Trophoblast cell (in vitro differentiated cells and primary cell): ENCODE data around the gene ESYT2.
A peak's percentile ranks its signal among the peaks of the same experiment; 100 is the strongest.

ENCODE experiments used
- DNase-seq, 2 donors: peaks; one replicate each; pipeline ENCODE4 v3.0.0-alpha.2; 2016
- H2AFZ ChIP-seq: 2 replicates; pipeline ENCODE4 v1.6.1; 2013; ENCODE audit warnings: low read length, moderate library complexity, mild to moderate bottlenecking; ENCODE audit not compliant: insufficient read depth, poor library complexity
- H2AK5ac ChIP-seq: 2 replicates; pipeline ENCODE4 v1.6.1; 2013; ENCODE audit warnings: mild to moderate bottlenecking, low read length
- H2BK120ac ChIP-seq: 2 replicates; pipeline ENCODE4 v1.6.1; 2013; ENCODE audit warnings: low read length, mild to moderate bottlenecking, moderate library complexity; ENCODE audit not compliant: insufficient read depth, poor library complexity
- H2BK12ac ChIP-seq: 2 replicates; pipeline ENCODE4 v1.6.1; 2013; ENCODE audit warnings: mild to moderate bottlenecking, low read length, moderate library complexity
- H2BK5ac ChIP-seq: 2 replicates; pipeline ENCODE4 v1.6.1; 2013; ENCODE audit warnings: low read length, low read depth, moderate library complexity, mild to moderate bottlenecking; ENCODE audit not compliant: poor library complexity
- H3K14ac ChIP-seq: 2 replicates; pipeline ENCODE4 v1.6.1; 2013; ENCODE audit warnings: mild to moderate bottlenecking, low read length
- H3K18ac ChIP-seq: 2 replicates; pipeline ENCODE4 v1.6.1; 2013; ENCODE audit warnings: mild to moderate bottlenecking, low read length
- H3K23ac ChIP-seq: 2 replicates; pipeline ENCODE4 v1.6.1; 2013; ENCODE audit warnings: low read length
- H3K27ac ChIP-seq: 2 replicates; pipeline ENCODE4 v1.5.1; 2013; ENCODE audit warnings: low read depth, mild to moderate bottlenecking, inconsistent platforms, low read length, moderate library complexity
- H3K27me3 ChIP-seq: 2 replicates; pipeline ENCODE4 v1.6.1; 2013; ENCODE audit warnings: inconsistent platforms, mild to moderate bottlenecking, low read length, moderate library complexity; ENCODE audit not compliant: insufficient read depth
- H3K36me3 ChIP-seq, 2 experiments: 1 replicate in 1 of 2; 2 replicates in 1 of 2; pipeline ENCODE4 v1.6.1; 2013; ENCODE audit warnings: low read length in 2 of 2, mild to moderate bottlenecking in 2 of 2, moderate library complexity in 1 of 2; ENCODE audit not compliant: insufficient read depth in 2 of 2, control insufficient read depth in 1 of 2
- H3K4ac ChIP-seq: 2 replicates; pipeline ENCODE4 v1.6.1; 2013; ENCODE audit warnings: low read depth, mild to moderate bottlenecking, low read length, moderate library complexity
- H3K4me1 ChIP-seq, 2 experiments: 1 replicate in 1 of 2; 2 replicates in 1 of 2; pipeline ENCODE4 v1.6.1; 2013; ENCODE audit warnings: low read length in 2 of 2, mild to moderate bottlenecking in 2 of 2, moderate library complexity in 1 of 2; ENCODE audit not compliant: insufficient read depth in 2 of 2, control insufficient read depth in 1 of 2
- H3K4me2 ChIP-seq: 2 replicates; pipeline ENCODE4 v1.6.1; 2013; ENCODE audit warnings: inconsistent platforms, mild to moderate bottlenecking, low read length, moderate library complexity
- H3K4me3 ChIP-seq: 2 replicates; pipeline ENCODE4 v1.5.1; 2013; ENCODE audit warnings: mild to moderate bottlenecking, low read depth, low read length, inconsistent platforms
- H3K79me1 ChIP-seq: one replicate; pipeline ENCODE4 v1.6.1; 2013; ENCODE audit warnings: low read length
- H3K79me2 ChIP-seq: 2 replicates; pipeline ENCODE4 v1.6.1; 2013; ENCODE audit warnings: low read length, mild to moderate bottlenecking; ENCODE audit not compliant: control insufficient read depth, insufficient read depth, poor library complexity
- H3K9ac ChIP-seq: 2 replicates; pipeline ENCODE4 v1.6.1; 2013; ENCODE audit warnings: mild to moderate bottlenecking, low read length
- H3K9me3 ChIP-seq: 2 replicates; pipeline ENCODE4 v1.6.1; 2013; ENCODE audit warnings: low read depth, mild to moderate bottlenecking, control low read depth, inconsistent platforms, low read length; ENCODE audit not compliant: insufficient read depth
- H4K12ac ChIP-seq: 2 replicates; pipeline ENCODE4 v1.6.1; 2013; ENCODE audit warnings: low read depth, mild to moderate bottlenecking, low read length, moderate library complexity
- H4K8ac ChIP-seq: 2 replicates; pipeline ENCODE4 v1.6.1; 2013; ENCODE audit warnings: low read depth, mild to moderate bottlenecking, low read length, moderate library complexity
- H4K91ac ChIP-seq: one replicate; pipeline ENCODE4 v1.6.1; 2013; ENCODE audit warnings: low read depth, mild to moderate bottlenecking, low read length, moderate library complexity
- WGBS: extraction: QIAGEN DNeasy Blood & Tissue Kit; methylation state at CpG from one replicate; pipeline ENCODE4 v1.1.7; 2013; ENCODE audit warnings: missing lambda C conversion rate; ENCODE audit not compliant: insufficient read length, insufficient coverage; ENCODE audit errors: extremely low coverage; 5-methylcytosine and 5-hydroxymethylcytosine counted together

ESYT2 gene

GRCh38 chr7:158754746-158755444, 74.4 kb downstream of the ESYT2 start:
- Histone ChIP-seq H4K12ac (no peak overlapping the region), H3K4me1 (no peaks in the 10 kb centered on the region), H4K8ac (no peak overlapping the region), H3K4me3 (no peak overlapping the region), H4K91ac (no peak overlapping the region), H3K9me3 (no peaks in the 10 kb centered on the region), H3K9ac (no peak overlapping the region), H3K4me2 (no peak overlapping the region), H2BK12ac (no peak overlapping the region), H3K27ac (no peak overlapping the region), H2BK120ac (no peak overlapping the region), H3K79me2 (no peaks in the 10 kb centered on the region), H2BK5ac (no peak overlapping the region), H3K36me3 (peaks cover 19 to 31% of the 10 kb centered on the region in 2 experiments), H3K79me1 (no peaks in the 10 kb centered on the region), H3K23ac (no peak overlapping the region), H2AFZ (no peak overlapping the region), H3K4ac (no peak overlapping the region), H3K27me3 (no peaks in the 10 kb centered on the region), H3K18ac (no peak overlapping the region), H3K14ac (no peak overlapping the region), H2AK5ac (no peak overlapping the region)
- no peak for DNase-seq
- WGBS: no CpG with 5 or more reads among the region's 11 CpGs

- no peak overlapping the region for H3K14ac ChIP-seq
- no peaks in the 10 kb centered on the region for H3K4me1 ChIP-seq
- no CpG with 5 or more reads among the region's 5 CpGs for WGBS
- no peak overlapping the region for H2BK5ac ChIP-seq
- no peak overlapping the region for H3K23ac ChIP-seq
- no peak overlapping the region for H4K91ac ChIP-seq
- H3K79me2 ChIP-seq: no peaks in the 10 kb centered on the region
- no peak overlapping the region for H2BK12ac ChIP-seq
- no peak overlapping the region for H4K8ac ChIP-seq
- DNase-seq: peak; percentile 78 to 84
- no peaks in the 10 kb centered on the region for H3K27me3 ChIP-seq
- no peak overlapping the region for H3K4ac ChIP-seq
- no peaks in the 10 kb centered on the region for H3K79me1 ChIP-seq
- H2AK5ac ChIP-seq: no peak overlapping the region
- no peak overlapping the region for H3K4me2 ChIP-seq
- no peak overlapping the region for H3K27ac ChIP-seq
- H3K9ac ChIP-seq: no peak overlapping the region
- H3K4me3 ChIP-seq: no peak overlapping the region
- no peak overlapping the region for H2AFZ ChIP-seq
- peaks cover 21 to 30% of the 10 kb centered on the region in 2 experiments for H3K36me3 ChIP-seq
- H4K12ac ChIP-seq: no peak overlapping the region
- no peaks in the 10 kb centered on the region for H3K9me3 ChIP-seq
- no peak overlapping the region for H2BK120ac ChIP-seq
- H3K18ac ChIP-seq: no peak overlapping the region
Measured at GRCh38 chr7:158753900-158754299, 75.4 kb downstream of the ESYT2 start.

- Histone ChIP-seq H3K27ac (no peak overlapping the region), H2AFZ (no peak overlapping the region), H2BK120ac (no peak overlapping the region), H3K23ac (no peak overlapping the region), H3K18ac (no peak overlapping the region), H3K27me3 (no peaks in the 10 kb centered on the region), H2BK5ac (no peak overlapping the region), H4K91ac (no peak overlapping the region), H2BK12ac (no peak overlapping the region), H3K4me3 (no peak overlapping the region), H3K14ac (no peak overlapping the region), H3K79me2 (no peaks in the 10 kb centered on the region), H2AK5ac (no peak overlapping the region), H3K79me1 (no peaks in the 10 kb centered on the region), H3K36me3 (peaks cover 18 to 30% of the 10 kb centered on the region in 2 experiments), H3K4ac (no peak overlapping the region), H3K9me3 (no peaks in the 10 kb centered on the region), H3K4me1 (no peaks in the 10 kb centered on the region), H4K8ac (no peak overlapping the region), H4K12ac (no peak overlapping the region), H3K4me2 (no peak overlapping the region), H3K9ac (no peak overlapping the region)
- no CpG with 5 or more reads among the region's 3 CpGs for WGBS
- DNase-seq: no peak
Measured at GRCh38 chr7:158751751-158752150, 77.6 kb downstream of the ESYT2 start.

- Histone ChIP-seq H3K4me3 (no peak overlapping the region), H2BK12ac (no peak overlapping the region), H2AK5ac (no peak overlapping the region), H3K9ac (no peak overlapping the region), H3K4me2 (no peak overlapping the region), H2AFZ (no peak overlapping the region), H3K27me3 (no peaks in the 10 kb centered on the region), H3K4me1 (no peaks in the 10 kb centered on the region), H3K14ac (no peak overlapping the region), H3K4ac (no peak overlapping the region), H3K79me2 (no peaks in the 10 kb centered on the region), H2BK120ac (no peak overlapping the region), H3K27ac (no peak overlapping the region), H4K91ac (no peak overlapping the region), H3K23ac (no peak overlapping the region), H3K9me3 (no peaks in the 10 kb centered on the region), H4K12ac (no peak overlapping the region), H4K8ac (no peak overlapping the region), H2BK5ac (no peak overlapping the region), H3K18ac (no peak overlapping the region), H3K79me1 (no peaks in the 10 kb centered on the region), H3K36me3 (peaks cover 22 to 31% of the 10 kb centered on the region in 2 experiments)
- WGBS: no CpG with 5 or more reads among the region's 2 CpGs
- DNase-seq: no peak
Measured at GRCh38 chr7:158751199-158751598, 78.1 kb downstream of the ESYT2 start.
